Cardiac fibroblast (primary cell): ENCODE measurements around the gene PECR.
A peak's percentile ranks its signal among the peaks of the same experiment; 100 is the strongest.
"Not testable (repeated sequence)": the region's sequence is repeated elsewhere in the genome, so short reads cannot be mapped to it uniquely, and the experiment has no call there.

Source experiments
- DNase-seq, 2 donors: peaks; one replicate each; pipeline versions ENCODE4 v3.0.0 to v3.0.0-alpha.2; 2010; ENCODE audit warnings: low read depth in 2 of 2
- H3K4me3 ChIP-seq, 2 donors: replicated peaks in 1 of 2; 1 replicate in 1 of 2; 2 replicates in 1 of 2; pipeline ENCODE4 v1.5.1; 2011; ENCODE audit warnings: low read depth in 2 of 2, low read length in 2 of 2, mild to moderate bottlenecking in 2 of 2, moderate library complexity in 1 of 2
- CTCF ChIP-seq: IDR thresholded peaks from one replicate; pipeline ENCODE4 v1.5.1; 2011; ENCODE audit warnings: low read depth, mild to moderate bottlenecking, low read length, inconsistent platforms

PECR gene

GRCh38 chr2:216015722-216016464, 65.7 kb downstream of the PECR start:
- DNase-seq = no peak
- H3K4me3 ChIP-seq = no peak overlapping the region
- no peak for TF ChIP-seq CTCF

GRCh38 chr2:216014986-216015385, 66.6 kb downstream of the PECR start:
- DNase-seq = no peak
- TF ChIP-seq CTCF = no peak
- H3K4me3 ChIP-seq = no peak overlapping the region

GRCh38 chr2:216014006-216014405, 67.6 kb downstream of the PECR start:
- DNase-seq = no peak
- H3K4me3 ChIP-seq = no peak overlapping the region

GRCh38 chr2:216013080-216013909, 68.3 kb downstream of the PECR start, which contains the start of gene MREG:
Gene MREG (minus strand): TSS chr2:216013551. CDS start chr2:216013327, 224 bp downstream.
- TF ChIP-seq CTCF = peak; percentile 84
- DNase-seq = peak; percentile 73 to 80
- peak within 1 kb of the TSS; percentile 61 to 67 for H3K4me3 ChIP-seq

More at GRCh38 chr2:216014006-216014405, 67.6 kb downstream of the PECR start:
- TF ChIP-seq CTCF = no peak

GRCh38 chr2:216012830-216013079, 68.9 kb downstream of the PECR start:
- H3K4me3 ChIP-seq = peak overlapping the region; percentile 61 to 67
- DNase-seq = no peak
- TF ChIP-seq CTCF = no peak

GRCh38 chr2:216012133-216012829, 69.3 kb downstream of the PECR start:
- peak; percentile 3 for TF ChIP-seq CTCF
- peak overlapping the region in 1 of 2 donors; percentile 67 for H3K4me3 ChIP-seq
- DNase-seq = peak in 1 of 2 donors; percentile 43

- H3K4me3 ChIP-seq, DNase-seq: not testable (repeated sequence)
Measured at GRCh38 chr2:216009215-216009614, 72.4 kb downstream of the PECR start.
